Measurements from ENCODE around the gene KCNN4.

Gene KCNN4

GRCh38 chr19:43802216-43802951, 21.6 kb upstream of the KCNN4 start, which contains the start of gene LYPD5:
LYPD5 (minus strand) TSS chr19:43802447; CDS start chr19:43802380, 67 bp downstream.
- Histone ChIP-seq H3K27ac (peak within 1 kb of the TSS in 1 of 21 experiments; percentile 11), H3K4me3 (no peak within 1 kb of the TSS)

- peak overlapping the region in 9 of 21 experiments; percentile 4 to 73 (median 40) for H3K27ac ChIP-seq
- H3K4me3 ChIP-seq, result peak overlapping the region in 6 of 7 experiments; percentile 29 to 49 (median 37)
Observed at GRCh38 chr19:43799502-43800142, 18.8 kb upstream of the KCNN4 start.

- H3K4me3 ChIP-seq, result peak overlapping the region; percentile 29 to 49 (median 38)
- peak overlapping the region in 14 of 21 experiments; percentile 4 to 75 (median 36) for H3K27ac ChIP-seq
Observed at GRCh38 chr19:43798546-43799409, 18.0 kb upstream of the KCNN4 start.

GRCh38 chr19:43798026-43798545, 17.3 kb upstream of the KCNN4 start:
- H3K27ac ChIP-seq, result peak overlapping the region in 3 of 21 experiments; percentile 4 to 50 (median 13)
- peak overlapping the region; percentile 29 to 49 (median 38) for H3K4me3 ChIP-seq

GRCh38 chr19:43797556-43797955, 16.8 kb upstream of the KCNN4 start:
- Histone ChIP-seq H3K4me3 (no peak overlapping the region), H3K27ac (no peak overlapping the region)

GRCh38 chr19:43797118-43797517, 16.3 kb upstream of the KCNN4 start:
- no peak overlapping the region for H3K4me3 ChIP-seq

GRCh38 chr19:43790587-43790986, 9.8 kb upstream of the KCNN4 start:
- no peak overlapping the region for H3K4me3 ChIP-seq
- H3K27ac ChIP-seq, result no peak overlapping the region

More at GRCh38 chr19:43797118-43797517, 16.3 kb upstream of the KCNN4 start:
- no peak overlapping the region for H3K27ac ChIP-seq

GRCh38 chr19:43789029-43789428, 8.3 kb upstream of the KCNN4 start:
- Histone ChIP-seq H3K4me3 (no peak overlapping the region), H3K27ac (no peak overlapping the region)

- Histone ChIP-seq H3K27ac (peak overlapping the region in 1 of 21 experiments; percentile 4), H3K4me3 (no peak overlapping the region)
Observed at GRCh38 chr19:43786665-43787064, 5.9 kb upstream of the KCNN4 start.

- H3K27ac ChIP-seq, result peak overlapping the region; percentile 1 to 84 (median 67)
- no peak overlapping the region for H3K4me3 ChIP-seq
Observed at GRCh38 chr19:43784981-43785808, 4.4 kb upstream of the KCNN4 start.

- Histone ChIP-seq H3K4me3 (no peak overlapping the region), H3K27ac (peak overlapping the region; percentile 18 to 84 (median 67))
Observed at GRCh38 chr19:43784241-43784980, 3.6 kb upstream of the KCNN4 start.

- peak overlapping the region in 15 of 21 experiments; percentile 24 to 84 (median 63) for H3K27ac ChIP-seq
- H3K4me3 ChIP-seq, result no peak overlapping the region
Observed at GRCh38 chr19:43783636-43784035, 2.9 kb upstream of the KCNN4 start.

- peak overlapping the region in 7 of 21 experiments; percentile 7 to 75 (median 33) for H3K27ac ChIP-seq
- peak overlapping the region in 3 of 7 experiments; percentile 0 to 20 (median 0) for H3K4me3 ChIP-seq
Observed at GRCh38 chr19:43782689-43783231, 2.0 kb upstream of the KCNN4 start.

- peak overlapping the region in 7 of 21 experiments; percentile 7 to 75 (median 33) for H3K27ac ChIP-seq
- peak overlapping the region in 1 of 7 experiments; percentile 0 for H3K4me3 ChIP-seq
Observed at GRCh38 chr19:43782311-43782660, 1.5 kb upstream of the KCNN4 start.

- Histone ChIP-seq H3K27ac (peak overlapping the region in 10 of 21 experiments; percentile 37 to 86 (median 74)), H3K4me3 (no peak overlapping the region)
Observed at GRCh38 chr19:43781630-43782310, 997 bp upstream of the KCNN4 start.

GRCh38 chr19:43779820-43780219, 953 bp downstream of the KCNN4 start:
- H3K4me3 ChIP-seq, result peak overlapping the region; percentile 14 to 47 (median 27)
- peak overlapping the region in 19 of 21 experiments; percentile 15 to 86 (median 73) for H3K27ac ChIP-seq

- Histone ChIP-seq H3K4me3 (peak overlapping the region; percentile 14 to 47 (median 27)), H3K27ac (peak overlapping the region in 19 of 21 experiments; percentile 37 to 86 (median 70))
Observed at GRCh38 chr19:43779147-43779819, 1.5 kb downstream of the KCNN4 start.
